Neuron (in vitro differentiated cells): ENCODE data around the gene LRP1B.
A peak's percentile ranks its signal among the peaks of the same experiment; 100 is the strongest.

Experiments
- H2AFZ ChIP-seq: one replicate; pipeline ENCODE4 v1.6.1; 2013; ENCODE audit warnings: low read depth, mild to moderate bottlenecking, inconsistent platforms, low read length, moderate library complexity
- H3K27me3 ChIP-seq: one replicate; pipeline ENCODE4 v1.6.1; 2013; ENCODE audit warnings: low read length; ENCODE audit not compliant: insufficient read depth
- H3K36me3 ChIP-seq: one replicate; pipeline ENCODE4 v1.6.1; 2013; ENCODE audit warnings: low read length; ENCODE audit not compliant: insufficient read depth
- H3K4me1 ChIP-seq: one replicate; pipeline ENCODE4 v1.6.1; 2013; ENCODE audit warnings: low read length; ENCODE audit not compliant: insufficient read depth
- H3K4me3 ChIP-seq: 2 replicates; pipeline ENCODE4 v1.5.1; 2013; ENCODE audit warnings: mild to moderate bottlenecking, low read length, moderate library complexity
- H3K9me3 ChIP-seq: one replicate; pipeline ENCODE4 v1.6.1; 2013; ENCODE audit warnings: low read length

Gene LRP1B

GRCh38 chr2:142045641-142046040, 85.2 kb downstream of the LRP1B start:
- Histone ChIP-seq H3K9me3 (no peaks in the 10 kb centered on the region), H2AFZ (no peak overlapping the region), H3K4me1 (no peaks in the 10 kb centered on the region), H3K4me3 (no peak overlapping the region), H3K27me3 (no peaks in the 10 kb centered on the region), H3K36me3 (no peaks in the 10 kb centered on the region)

GRCh38 chr2:142044197-142044596, 86.6 kb downstream of the LRP1B start:
- Histone ChIP-seq H3K4me3 (no peak overlapping the region), H3K36me3 (no peaks in the 10 kb centered on the region), H3K9me3 (no peaks in the 10 kb centered on the region), H3K4me1 (no peaks in the 10 kb centered on the region), H3K27me3 (no peaks in the 10 kb centered on the region), H2AFZ (no peak overlapping the region)

GRCh38 chr2:142042536-142043199, 88.1 kb downstream of the LRP1B start:
- Histone ChIP-seq H3K36me3 (no peaks in the 10 kb centered on the region), H3K27me3 (no peaks in the 10 kb centered on the region), H3K4me1 (peaks cover under 1% of the 10 kb centered on the region), H2AFZ (no peak overlapping the region), H3K4me3 (no peak overlapping the region), H3K9me3 (no peaks in the 10 kb centered on the region)

GRCh38 chr2:142041996-142042395, 88.8 kb downstream of the LRP1B start:
- Histone ChIP-seq H3K9me3 (no peaks in the 10 kb centered on the region), H3K27me3 (no peaks in the 10 kb centered on the region), H2AFZ (no peak overlapping the region), H3K4me3 (no peak overlapping the region), H3K4me1 (peaks cover 7% of the 10 kb centered on the region), H3K36me3 (no peaks in the 10 kb centered on the region)

- no peak overlapping the region for H3K4me3 ChIP-seq
- H3K27me3 ChIP-seq: no peaks in the 10 kb centered on the region
- no peak overlapping the region for H2AFZ ChIP-seq
- H3K4me1 ChIP-seq: peaks cover 13% of the 10 kb centered on the region
- H3K36me3 ChIP-seq: no peaks in the 10 kb centered on the region
- H3K9me3 ChIP-seq: no peaks in the 10 kb centered on the region
Observed at GRCh38 chr2:142041105-142041504, 89.7 kb downstream of the LRP1B start.

GRCh38 chr2:142040556-142040955, 90.3 kb downstream of the LRP1B start:
- Histone ChIP-seq H3K27me3 (no peaks in the 10 kb centered on the region), H3K4me1 (peaks cover 13% of the 10 kb centered on the region), H3K9me3 (no peaks in the 10 kb centered on the region), H2AFZ (no peak overlapping the region), H3K4me3 (no peak overlapping the region), H3K36me3 (no peaks in the 10 kb centered on the region)

GRCh38 chr2:142038826-142039225, 92.0 kb downstream of the LRP1B start:
- Histone ChIP-seq H3K4me3 (no peak overlapping the region), H3K36me3 (no peaks in the 10 kb centered on the region), H3K27me3 (no peaks in the 10 kb centered on the region), H2AFZ (no peak overlapping the region), H3K4me1 (peaks cover 13% of the 10 kb centered on the region), H3K9me3 (no peaks in the 10 kb centered on the region)

- H2AFZ ChIP-seq: peak overlapping the region; percentile 42
- H3K36me3 ChIP-seq: no peaks in the 10 kb centered on the region
- H3K4me1 ChIP-seq: peaks cover 13% of the 10 kb centered on the region
- peak overlapping the region; percentile 40 for H3K4me3 ChIP-seq
- no peaks in the 10 kb centered on the region for H3K9me3 ChIP-seq
- no peaks in the 10 kb centered on the region for H3K27me3 ChIP-seq
Observed at GRCh38 chr2:142037744-142038143, 93.1 kb downstream of the LRP1B start.

- peak overlapping the region; percentile 42 for H2AFZ ChIP-seq
- H3K27me3 ChIP-seq: no peaks in the 10 kb centered on the region
- no peaks in the 10 kb centered on the region for H3K9me3 ChIP-seq
- H3K4me1 ChIP-seq: peaks cover 13% of the 10 kb centered on the region
- peak overlapping the region; percentile 40 for H3K4me3 ChIP-seq
- no peaks in the 10 kb centered on the region for H3K36me3 ChIP-seq
Observed at GRCh38 chr2:142037066-142037465, 93.8 kb downstream of the LRP1B start.

- Histone ChIP-seq H3K4me3 (no peak overlapping the region), H3K4me1 (peaks cover 13% of the 10 kb centered on the region), H3K9me3 (no peaks in the 10 kb centered on the region), H2AFZ (no peak overlapping the region), H3K36me3 (no peaks in the 10 kb centered on the region), H3K27me3 (no peaks in the 10 kb centered on the region)
Observed at GRCh38 chr2:142033393-142033792, 97.4 kb downstream of the LRP1B start.

GRCh38 chr2:142031656-142032055, 99.2 kb downstream of the LRP1B start:
- no peaks in the 10 kb centered on the region for H3K9me3 ChIP-seq
- no peaks in the 10 kb centered on the region for H3K36me3 ChIP-seq
- H3K27me3 ChIP-seq: no peaks in the 10 kb centered on the region
- H3K4me3 ChIP-seq: no peak overlapping the region
- no peak overlapping the region for H2AFZ ChIP-seq
- H3K4me1 ChIP-seq: peaks cover 2% of the 10 kb centered on the region

GRCh38 chr2:142030735-142031134, 100.1 kb downstream of the LRP1B start:
- no peak overlapping the region for H3K4me3 ChIP-seq
- H3K36me3 ChIP-seq: no peaks in the 10 kb centered on the region

GRCh38 chr2:142029974-142030373, 100.8 kb downstream of the LRP1B start:
- H3K4me3 ChIP-seq: no peak overlapping the region

More at GRCh38 chr2:142030735-142031134, 100.1 kb downstream of the LRP1B start:
- no peaks in the 10 kb centered on the region for H3K9me3 ChIP-seq
- no peaks in the 10 kb centered on the region for H3K4me1 ChIP-seq
- no peak overlapping the region for H2AFZ ChIP-seq
- no peaks in the 10 kb centered on the region for H3K27me3 ChIP-seq

GRCh38 chr2:142025394-142025793, 105.4 kb downstream of the LRP1B start:
- no peaks in the 10 kb centered on the region for H3K36me3 ChIP-seq
- H3K9me3 ChIP-seq: no peaks in the 10 kb centered on the region
- H3K4me3 ChIP-seq: no peak overlapping the region
- H2AFZ ChIP-seq: no peak overlapping the region
- no peaks in the 10 kb centered on the region for H3K4me1 ChIP-seq
- no peaks in the 10 kb centered on the region for H3K27me3 ChIP-seq

More at GRCh38 chr2:142029974-142030373, 100.8 kb downstream of the LRP1B start:
- H2AFZ ChIP-seq: no peak overlapping the region
- no peaks in the 10 kb centered on the region for H3K27me3 ChIP-seq
- H3K4me1 ChIP-seq: no peaks in the 10 kb centered on the region
- no peaks in the 10 kb centered on the region for H3K36me3 ChIP-seq
- no peaks in the 10 kb centered on the region for H3K9me3 ChIP-seq
